Breast epithelium (tissue), 4 donors: Measurements from ENCODE around the gene CCDC6. TPM values are rescaled to one million over a fixed set of nuclear protein-coding genes. Genes with fewer than 3 reads are reported as not detected.

Experiments
- DNase-seq, 2 donors: peaks; one replicate each; pipeline ENCODE4 v3.0.0-alpha.2; 2019; ENCODE audit warnings: low spot score in 2 of 2
- H3K27ac ChIP-seq, 2 donors: fragments of 200-600 bp; sonication (generic) in 1 of 2; one replicate each; pipeline ENCODE4 v1.5.1; 2016 to 2019; ENCODE audit warnings: mild to moderate bottlenecking in 1 of 2
- H3K27me3 ChIP-seq, 2 donors: fragments of 200-600 bp; sonication (generic) in 1 of 2; one replicate each; pipeline versions ENCODE4 v1.5.1 to v1.6.0; 2017 to 2019; ENCODE audit warnings: control low read depth in 1 of 2, mild to moderate bottlenecking in 1 of 2
- H3K36me3 ChIP-seq: fragments of 200-600 bp; one replicate; pipeline ENCODE4 v1.5.1; 2019
- H3K4me1 ChIP-seq, 2 donors: fragments of 200-600 bp; sonication (generic); one replicate each; pipeline ENCODE4 v1.5.1; 2016 to 2019; ENCODE audit warnings: control low read depth in 1 of 2
- H3K4me3 ChIP-seq, 3 donors: fragments of 200-600 bp; sonication (generic); 1 replicate in 2 of 3; 2 replicates in 1 of 3; pipeline ENCODE4 v1.5.1; 2016 to 2019; ENCODE audit warnings: mild to moderate bottlenecking in 3 of 3, moderate library complexity in 2 of 3
- H3K9me3 ChIP-seq, 2 donors: fragments of 200-600 bp; sonication (generic) in 1 of 2; one replicate each; pipeline ENCODE4 v1.5.1; 2016 to 2019; ENCODE audit warnings: control low read depth in 1 of 2
- CTCF ChIP-seq, 3 donors: fragments of 450-650 bp; IDR thresholded peaks; one replicate each; pipeline ENCODE4 v1.5.1; 2016 to 2017; ENCODE audit warnings: antibody characterized with exemption in 3 of 3, mild to moderate bottlenecking in 3 of 3, moderate library complexity in 3 of 3
- POLR2A ChIP-seq: fragments of 450-650 bp; IDR thresholded peaks from one replicate; pipeline ENCODE4 v1.6.1; 2016; ENCODE audit warnings: antibody characterized with exemption, mild to moderate bottlenecking, moderate library complexity
- POLR2AphosphoS5 ChIP-seq, 3 donors: sonication (generic); formaldehyde crosslinking; IDR thresholded peaks; one replicate each; pipeline ENCODE4 v1.6.1; 2017; ENCODE audit warnings: antibody characterized with exemption in 3 of 3
- intact Hi-C: fragments of 100-400 bp; cut with DNase I; formaldehyde crosslinking; loops from one replicate; pipeline ENCODE4 v1.15.1; 2023; ENCODE audit warnings: low total_unique reads
- total RNA-seq, 3 donors: library from RNA; depleted of rRNA; stranded (reverse); fragments of >200 nt; gene quantifications; one replicate each; pipeline ENCODE4 v1.1.0, GENCODE V29; 2016

The CCDC6 gene
- total RNA-seq, 3 donors from 2014 or later: 31.4 to 85.6 (median 44.9) TPM

GRCh38 chr10:59896191-59896590 lies 10.2 kb downstream of the CCDC6 start:
- H3K4me1 ChIP-seq: peaks cover 0 to 34% of the 10 kb centered on the region in 2 donors
- no peaks in the 10 kb centered on the region for H3K27me3 ChIP-seq
- no peaks in the 10 kb centered on the region for H3K36me3 ChIP-seq
- TF ChIP-seq POLR2AphosphoS5 (IDR thresholded peaks at IDR 0.05) (no peak), POLR2A (no peak), CTCF (IDR thresholded peaks at IDR 0.05) (no peak)
- no peak overlapping the region for H3K4me3 ChIP-seq
- intact Hi-C loops: no loop called here
- no peaks in the 10 kb centered on the region for H3K9me3 ChIP-seq
- H3K27ac ChIP-seq: no peak overlapping the region
- DNase-seq: no peak

GRCh38 chr10:59895629-59896116 lies 10.7 kb downstream of the CCDC6 start:
- H3K4me3 ChIP-seq: no peak overlapping the region
- H3K27ac ChIP-seq: peak overlapping the region in 1 of 2 donors; percentile 61
- DNase-seq: no peak
- no peak for TF ChIP-seq POLR2AphosphoS5 (IDR thresholded peaks at IDR 0.05)
- intact Hi-C loops: no loop called here
- peaks cover 0 to 34% of the 10 kb centered on the region in 2 donors for H3K4me1 ChIP-seq
- no peaks in the 10 kb centered on the region for H3K27me3 ChIP-seq
- no peaks in the 10 kb centered on the region for H3K36me3 ChIP-seq
- no peaks in the 10 kb centered on the region for H3K9me3 ChIP-seq

DNA sequence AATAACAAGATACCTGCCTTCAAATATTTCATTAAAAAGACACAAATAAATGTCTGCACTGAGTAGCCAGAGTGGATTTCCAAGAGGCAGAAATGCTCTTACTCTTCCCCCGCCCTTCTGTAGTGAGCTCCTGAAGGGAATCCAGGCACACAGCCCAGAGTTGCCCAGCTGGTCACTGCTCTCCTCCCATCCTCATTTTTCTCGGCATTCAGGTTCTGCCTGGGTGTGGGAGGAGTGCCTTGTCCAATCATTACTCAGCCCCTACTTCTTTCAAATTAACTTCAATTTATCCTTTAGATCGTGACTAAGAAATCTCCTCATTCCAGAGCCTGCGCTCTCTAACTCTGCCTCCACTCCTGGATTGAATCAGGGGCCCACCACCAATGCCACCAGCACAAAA lies 12.2 kb downstream of the CCDC6 start:
- TF ChIP-seq POLR2A: no peak
- no peak for TF ChIP-seq POLR2AphosphoS5 (IDR thresholded peaks at IDR 0.05)
- no peaks in the 10 kb centered on the region for H3K9me3 ChIP-seq
- intact Hi-C loops: no loop called here
- no peak overlapping the region for H3K4me3 ChIP-seq
- no peaks in the 10 kb centered on the region for H3K27me3 ChIP-seq
- peaks cover 0 to 25% of the 10 kb centered on the region in 2 donors for H3K4me1 ChIP-seq
- peak; percentile 64 to 76 for DNase-seq
- no peaks in the 10 kb centered on the region for H3K36me3 ChIP-seq
- H3K27ac ChIP-seq: peak overlapping the region; percentile 48 to 61

- Histone ChIP-seq H3K4me3 (no peak overlapping the region), H3K4me1 (peaks cover 0 to 20% of the 10 kb centered on the region in 2 donors), H3K27me3 (no peaks in the 10 kb centered on the region), H3K36me3 (no peaks in the 10 kb centered on the region), H3K9me3 (no peaks in the 10 kb centered on the region), H3K27ac (no peak overlapping the region)
- intact Hi-C loops: no loop called here
- no peak for DNase-seq
- no peak for TF ChIP-seq POLR2AphosphoS5 (IDR thresholded peaks at IDR 0.05)
- TF ChIP-seq POLR2A: no peak
- no peak for TF ChIP-seq CTCF (IDR thresholded peaks at IDR 0.05)
Measured at GRCh38 chr10:59892697-59893096, 13.7 kb downstream of the CCDC6 start.

DNA sequence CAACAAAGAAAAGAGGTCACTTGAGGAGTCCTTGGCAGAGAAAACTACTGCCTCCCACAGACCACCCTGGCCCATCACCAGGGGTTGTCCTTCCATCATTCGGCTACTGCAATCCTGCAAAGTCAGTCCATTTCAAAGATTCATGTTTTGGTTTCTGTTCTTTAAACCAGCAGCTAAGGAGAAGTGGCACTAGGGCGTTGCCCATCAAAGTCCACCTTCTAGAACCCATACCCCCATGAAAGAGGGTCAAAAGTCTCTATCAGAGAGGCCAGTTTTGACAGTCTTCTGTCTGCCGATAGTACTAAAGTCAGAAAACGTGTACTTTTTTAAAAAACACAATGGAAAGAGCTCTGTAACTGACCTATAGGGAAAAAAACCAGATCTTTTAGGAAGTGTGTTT lies 14.4 kb downstream of the CCDC6 start:
- no peak for DNase-seq
- peak overlapping the region; percentile 29 to 34 for H3K27ac ChIP-seq
- TF ChIP-seq CTCF (IDR thresholded peaks at IDR 0.05) (no peak), POLR2A (no peak), POLR2AphosphoS5 (IDR thresholded peaks at IDR 0.05) (no peak)

DNA sequence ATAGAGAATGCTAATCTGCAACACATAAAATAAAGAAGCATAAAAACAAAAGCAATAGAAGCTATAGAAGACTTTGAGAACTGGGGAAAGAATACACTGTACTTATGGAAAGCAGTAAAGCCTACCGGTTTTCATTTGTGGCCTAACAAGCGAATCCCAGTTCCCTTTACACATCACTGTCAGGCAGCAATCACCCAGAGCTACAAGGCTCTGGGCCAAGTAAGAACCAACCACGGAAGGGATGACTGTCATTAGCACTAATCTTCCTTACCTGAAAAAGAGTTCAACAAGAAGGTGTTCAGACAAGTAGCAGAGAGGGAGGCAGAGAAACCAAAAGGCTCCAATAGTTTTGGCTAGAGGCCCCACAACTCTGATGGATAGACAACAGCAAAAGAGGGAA lies 15.0 kb downstream of the CCDC6 start:
- Histone ChIP-seq H3K9me3 (no peaks in the 10 kb centered on the region), H3K27ac (peak overlapping the region; percentile 29 to 34), H3K4me3 (no peak overlapping the region), H3K4me1 (peaks cover 0 to 20% of the 10 kb centered on the region in 2 donors), H3K27me3 (no peaks in the 10 kb centered on the region), H3K36me3 (no peaks in the 10 kb centered on the region)
- intact Hi-C loops: no loop called here
- DNase-seq: no peak
- TF ChIP-seq CTCF (IDR thresholded peaks at IDR 0.05) (no peak), POLR2A (no peak), POLR2AphosphoS5 (IDR thresholded peaks at IDR 0.05) (no peak)

More for the DNA sequence above, 14.4 kb downstream of the CCDC6 start:
- Histone ChIP-seq H3K9me3 (no peaks in the 10 kb centered on the region), H3K36me3 (no peaks in the 10 kb centered on the region), H3K4me3 (no peak overlapping the region), H3K4me1 (peaks cover 0 to 20% of the 10 kb centered on the region in 2 donors), H3K27me3 (no peaks in the 10 kb centered on the region)
- intact Hi-C loops: no loop called here
